Esophagus squamous epithelium (tissue), 4 donors: ENCODE measurements around the gene HDAC7.

ENCODE experiments used
- POLR2A ChIP-seq, 4 donors: fragments of 450-650 bp; IDR thresholded peaks; one replicate each; pipeline ENCODE4 v1.6.1; 2017; ENCODE audit warnings: antibody characterized with exemption in 4 of 4, mild to moderate bottlenecking in 4 of 4, moderate library complexity in 3 of 4
- TF ChIP-seq, protein P1 (sequence below), 6 experiments: fragments of 450-650 bp in 4 of 6; fragments of 200-600 bp in 2 of 6; sonication (generic) in 2 of 6; IDR thresholded peaks; one replicate each; pipeline ENCODE4 v1.5.1; 2016 to 2019; ENCODE audit warnings: antibody characterized with exemption in 6 of 6, mild to moderate bottlenecking in 4 of 6, moderate library complexity in 4 of 6

DNA sequence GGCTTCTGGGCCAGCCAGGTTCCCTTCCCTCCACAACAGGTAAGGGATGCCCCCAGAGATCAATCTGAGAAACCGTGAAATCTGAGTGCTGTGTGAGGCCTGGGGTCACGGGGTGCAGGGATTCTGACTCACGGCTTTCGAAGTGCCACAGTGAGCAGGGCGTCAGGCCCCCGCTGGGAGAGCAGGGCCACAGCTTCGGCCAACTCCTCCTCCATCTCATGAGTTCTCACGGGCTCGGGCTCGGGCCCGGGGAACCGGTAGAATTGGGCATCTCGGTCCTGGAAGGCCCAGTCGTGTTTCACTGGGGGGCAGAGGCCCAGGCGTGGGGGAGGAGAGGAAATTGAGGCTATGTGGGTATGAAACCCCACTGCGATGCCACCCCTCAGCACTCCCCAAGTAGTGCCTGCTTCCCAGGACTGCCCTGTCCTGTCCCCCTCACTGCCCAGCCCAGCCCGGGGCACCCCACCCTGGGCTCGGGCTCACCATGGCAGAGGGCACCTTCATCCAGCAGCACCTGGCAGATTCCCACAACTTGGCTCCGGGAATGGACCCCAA, 68.7 kb downstream of the HDAC7 start:
- TF ChIP-seq, protein P1, sequence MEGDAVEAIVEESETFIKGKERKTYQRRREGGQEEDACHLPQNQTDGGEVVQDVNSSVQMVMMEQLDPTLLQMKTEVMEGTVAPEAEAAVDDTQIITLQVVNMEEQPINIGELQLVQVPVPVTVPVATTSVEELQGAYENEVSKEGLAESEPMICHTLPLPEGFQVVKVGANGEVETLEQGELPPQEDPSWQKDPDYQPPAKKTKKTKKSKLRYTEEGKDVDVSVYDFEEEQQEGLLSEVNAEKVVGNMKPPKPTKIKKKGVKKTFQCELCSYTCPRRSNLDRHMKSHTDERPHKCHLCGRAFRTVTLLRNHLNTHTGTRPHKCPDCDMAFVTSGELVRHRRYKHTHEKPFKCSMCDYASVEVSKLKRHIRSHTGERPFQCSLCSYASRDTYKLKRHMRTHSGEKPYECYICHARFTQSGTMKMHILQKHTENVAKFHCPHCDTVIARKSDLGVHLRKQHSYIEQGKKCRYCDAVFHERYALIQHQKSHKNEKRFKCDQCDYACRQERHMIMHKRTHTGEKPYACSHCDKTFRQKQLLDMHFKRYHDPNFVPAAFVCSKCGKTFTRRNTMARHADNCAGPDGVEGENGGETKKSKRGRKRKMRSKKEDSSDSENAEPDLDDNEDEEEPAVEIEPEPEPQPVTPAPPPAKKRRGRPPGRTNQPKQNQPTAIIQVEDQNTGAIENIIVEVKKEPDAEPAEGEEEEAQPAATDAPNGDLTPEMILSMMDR (IDR thresholded peaks at IDR 0.05) = no peak
- no peak for TF ChIP-seq POLR2A (IDR thresholded peaks at IDR 0.05)
